Measurements from ENCODE around the gene CDH23.

The CDH23 gene

GRCh38 chr10:71392292-71392691, 4.4 kb upstream of the CDH23 start:
- TF ChIP-seq POLR2A (IDR thresholded peaks at IDR 0.05; ENCODE audit: low read length) (no peak), GATA1 (IDR thresholded peaks at IDR 0.05; ENCODE audit: low read depth, low read length) (no peak)
- no peak for DNase-seq

DNA sequence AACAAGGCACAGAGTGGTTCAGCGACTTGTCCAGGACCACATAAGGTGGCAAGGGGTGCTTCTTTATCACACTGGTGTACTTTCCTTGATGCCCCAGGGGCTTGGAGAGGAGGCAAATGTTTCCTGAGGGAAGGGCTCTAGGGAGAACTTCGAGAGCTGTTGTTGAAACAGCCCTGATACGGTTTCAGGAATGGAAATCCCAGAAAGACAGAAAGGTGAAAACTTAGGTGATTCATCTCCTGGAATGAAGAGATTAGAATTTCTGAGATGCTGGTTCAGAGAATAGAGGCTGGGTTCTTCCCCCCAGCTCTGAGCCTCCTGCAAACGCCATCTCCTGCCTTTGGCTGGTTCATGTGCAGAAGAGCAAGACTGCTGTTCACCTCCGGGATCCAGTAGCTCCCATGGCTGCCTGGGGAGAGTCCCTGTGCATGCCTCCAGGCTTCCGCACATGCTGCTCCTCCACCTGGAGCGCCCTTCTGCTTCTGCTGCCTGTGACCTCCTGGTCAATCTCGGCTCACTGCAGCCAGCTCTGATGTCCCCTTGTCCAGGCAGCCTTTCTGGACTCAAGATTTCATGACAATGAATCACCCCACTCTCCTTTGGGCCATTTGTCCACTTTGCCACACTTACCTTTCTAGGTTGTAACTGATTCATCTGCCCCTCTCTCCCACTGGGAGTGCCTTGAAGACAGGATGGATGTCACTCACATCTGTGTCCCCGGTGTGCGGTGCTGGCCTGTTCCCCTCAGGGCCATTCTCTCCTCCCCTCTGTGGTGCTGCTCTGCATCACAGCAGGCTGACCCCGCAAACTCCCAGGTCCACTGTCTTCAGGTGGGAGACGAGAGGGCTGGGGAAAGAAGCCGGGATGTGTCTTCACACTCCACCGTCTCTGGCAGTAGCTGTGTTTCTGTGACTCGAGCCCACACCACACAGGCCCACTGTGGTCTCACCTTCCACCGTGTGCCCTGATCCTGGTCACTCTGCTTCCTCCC, 3.6 kb upstream of the CDH23 start:
- TF ChIP-seq POLR2A (IDR thresholded peaks at IDR 0.05; ENCODE audit: low read length) (no peak), GATA1 (IDR thresholded peaks at IDR 0.05; ENCODE audit: low read depth, low read length) (no peak)
- DNase-seq, result no peak

DNA sequence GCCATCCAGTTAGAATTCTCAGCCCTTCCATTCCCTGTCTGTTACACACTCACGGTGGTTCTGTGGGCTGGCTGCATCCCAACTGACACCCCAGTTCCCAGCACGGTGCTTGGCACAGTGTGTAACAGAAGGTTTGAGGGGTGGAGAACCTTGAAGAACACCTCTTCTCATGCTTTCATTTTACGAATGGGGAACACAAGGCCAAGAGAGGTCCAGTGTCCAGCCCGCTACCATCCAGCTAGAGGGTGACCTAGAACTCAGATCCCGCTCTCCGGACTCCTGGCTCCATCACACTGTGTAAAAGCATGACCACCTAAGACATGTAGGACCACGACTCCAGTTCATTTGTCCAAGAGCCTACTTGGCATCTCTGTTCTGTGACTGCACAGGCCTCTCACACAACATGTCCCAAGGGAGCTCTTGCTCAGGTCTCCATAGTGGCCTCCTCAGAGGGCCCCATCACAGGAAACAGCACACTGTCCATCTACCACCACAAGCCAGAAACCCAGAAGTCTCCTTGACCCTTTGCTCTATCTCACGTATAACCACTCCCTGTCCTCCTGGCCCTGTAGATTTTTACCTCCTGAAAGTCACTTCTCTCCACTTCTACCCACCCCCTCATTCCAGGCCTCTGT, 2.8 kb upstream of the CDH23 start:
- TF ChIP-seq GATA1 (IDR thresholded peaks at IDR 0.05; ENCODE audit: low read depth, low read length) (no peak), POLR2A (IDR thresholded peaks at IDR 0.05; ENCODE audit: low read length) (no peak)
- DNase-seq, result no peak

DNA sequence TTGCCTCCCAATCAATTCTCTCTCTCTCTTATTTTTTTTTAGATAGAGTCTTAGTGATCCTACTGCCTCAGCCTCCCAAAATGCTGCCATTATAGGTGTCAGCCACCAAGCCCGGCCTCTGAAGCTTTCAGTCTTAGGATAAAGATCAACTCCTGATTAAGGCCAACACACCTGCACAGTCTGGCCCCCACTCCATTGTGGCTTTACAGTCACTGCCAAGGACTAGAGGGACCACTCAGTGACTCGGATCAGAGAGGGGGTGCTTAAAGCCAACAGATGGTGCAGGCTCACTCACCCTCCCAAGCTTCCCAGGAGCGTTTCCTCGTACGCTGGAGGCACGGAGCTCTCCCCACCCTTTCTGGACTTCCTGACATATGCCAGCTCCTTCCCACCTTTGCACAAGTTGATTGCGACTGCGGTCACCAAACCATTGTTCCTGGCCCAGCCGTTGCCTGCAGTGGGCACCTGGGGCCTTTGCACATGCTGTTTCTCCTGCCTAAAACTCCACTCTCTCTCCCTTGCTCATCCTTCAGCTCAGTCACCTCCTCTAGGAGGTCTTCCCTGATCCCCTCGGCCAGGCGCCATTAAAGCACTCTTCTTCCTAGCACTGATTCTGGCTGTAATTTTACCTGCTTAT, 1.7 kb upstream of the CDH23 start:
- no peak for DNase-seq
- no peak for TF ChIP-seq GATA1 (IDR thresholded peaks at IDR 0.05; ENCODE audit: low read depth, low read length)
- TF ChIP-seq POLR2A (IDR thresholded peaks at IDR 0.05; ENCODE audit: low read length), result no peak

DNA sequence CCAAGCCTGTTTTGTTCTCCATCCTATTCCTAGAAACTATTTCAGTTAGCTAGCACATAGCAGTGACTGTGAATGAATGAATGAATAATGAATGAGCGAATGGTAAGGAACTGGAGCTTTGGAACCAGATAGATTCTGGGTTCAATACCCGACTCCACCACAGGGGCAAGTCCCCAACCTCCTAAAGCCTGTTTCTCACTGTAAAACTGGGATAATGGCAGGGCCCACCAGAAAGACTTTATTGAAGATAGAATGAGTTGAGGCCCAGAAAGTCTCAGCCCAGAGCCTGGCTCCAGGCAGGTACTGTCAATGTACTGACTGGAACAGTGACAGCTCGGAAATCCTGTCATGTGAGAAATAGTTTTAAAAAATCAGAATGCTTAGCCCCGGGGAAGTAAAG, 1.1 kb upstream of the CDH23 start:
- DNase-seq, result no peak
- TF ChIP-seq POLR2A (IDR thresholded peaks at IDR 0.05; ENCODE audit: low read length) (no peak), GATA1 (IDR thresholded peaks at IDR 0.05; ENCODE audit: low read depth, low read length) (no peak)

GRCh38 chr10:71396084-71396710, 523 bp upstream of the CDH23 start:
- peak; percentile 17 to 34 for DNase-seq
- no peak for TF ChIP-seq GATA1 (IDR thresholded peaks at IDR 0.05; ENCODE audit: low read depth, low read length)
- no peak for TF ChIP-seq POLR2A (IDR thresholded peaks at IDR 0.05; ENCODE audit: low read length)

DNA sequence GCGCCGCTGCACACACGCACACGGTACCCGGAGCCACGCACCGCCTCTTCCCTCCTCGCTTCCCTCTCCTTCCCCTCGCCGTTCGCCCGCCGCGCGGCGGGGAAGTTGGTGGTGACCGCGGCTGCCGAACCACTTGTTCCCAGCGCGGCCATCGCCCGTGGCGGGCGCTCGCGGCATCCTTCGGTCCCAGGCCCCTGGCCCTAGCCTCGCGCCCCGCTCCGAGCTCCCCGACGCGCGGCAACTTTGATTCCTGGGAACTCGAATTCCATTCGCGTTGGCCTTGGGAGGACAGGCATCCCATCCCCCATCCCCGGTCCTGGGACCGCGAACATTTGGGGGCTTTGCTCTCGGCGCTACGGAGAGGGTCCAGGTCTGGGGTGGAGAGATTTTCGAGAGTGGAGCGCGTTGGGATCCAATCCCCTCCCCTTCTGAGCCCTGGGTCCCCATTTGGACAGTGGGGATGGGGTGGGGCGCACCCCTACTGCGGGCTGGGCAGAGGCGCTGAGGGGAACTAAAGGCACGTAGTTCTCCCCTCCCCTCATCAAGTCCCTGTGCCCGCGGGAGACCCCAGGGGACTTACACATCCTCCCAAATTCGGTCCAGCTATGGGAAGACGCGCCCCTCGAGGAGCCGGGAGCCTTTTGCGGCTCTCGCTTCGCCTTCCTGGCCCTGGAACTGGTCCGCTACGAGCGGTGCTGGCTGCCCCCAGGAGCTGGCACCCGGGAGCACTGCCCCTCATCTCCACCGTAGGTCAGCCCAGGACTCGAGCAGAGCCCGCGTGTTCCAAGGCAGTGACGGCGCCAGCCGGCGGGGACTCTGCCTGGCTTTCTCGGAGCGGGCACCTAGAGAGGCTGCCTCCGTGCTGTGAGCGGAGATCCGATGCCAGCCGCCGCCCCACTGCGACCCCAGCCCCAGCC, 834 bp downstream of the CDH23 start:
- TF ChIP-seq GATA1 (IDR thresholded peaks at IDR 0.05; ENCODE audit: low read depth, low read length) (no peak), POLR2A (IDR thresholded peaks at IDR 0.05; ENCODE audit: low read length) (no peak)
- no peak for DNase-seq

GRCh38 chr10:71398976-71399375, 2.3 kb downstream of the CDH23 start:
- DNase-seq, result no peak
- TF ChIP-seq GATA1 (IDR thresholded peaks at IDR 0.05; ENCODE audit: low read depth, low read length), result no peak
- no peak for TF ChIP-seq POLR2A (IDR thresholded peaks at IDR 0.05; ENCODE audit: low read length)

DNA sequence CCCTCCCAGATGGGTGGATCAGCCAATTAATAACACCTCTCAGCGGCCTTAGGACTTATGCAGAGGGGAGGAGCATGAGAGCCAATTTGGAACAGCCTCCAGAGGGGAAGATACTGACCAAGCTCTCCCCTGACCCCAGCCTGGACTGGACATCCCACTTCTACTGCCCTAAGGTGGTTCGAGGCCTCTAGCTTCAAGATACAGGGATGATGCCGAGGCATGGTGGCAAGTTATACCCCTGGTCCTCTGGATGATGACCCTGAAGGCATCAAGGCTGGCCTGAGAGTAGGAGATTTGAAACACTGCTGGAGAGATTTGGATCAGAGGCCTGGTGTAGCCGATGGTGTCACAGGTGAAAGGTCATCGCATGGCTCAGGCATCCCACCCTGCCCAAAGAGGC, 3.2 kb downstream of the CDH23 start:
- TF ChIP-seq POLR2A (IDR thresholded peaks at IDR 0.05; ENCODE audit: low read length) (no peak), GATA1 (IDR thresholded peaks at IDR 0.05; ENCODE audit: low read depth, low read length) (no peak)
- DNase-seq, result no peak

- DNase-seq, result no peak
- TF ChIP-seq GATA1 (IDR thresholded peaks at IDR 0.05; ENCODE audit: low read depth, low read length) (no peak), POLR2A (IDR thresholded peaks at IDR 0.05; ENCODE audit: low read length) (no peak)
Measured at GRCh38 chr10:71401056-71401455, 4.3 kb downstream of the CDH23 start.

- no peak for DNase-seq
- TF ChIP-seq POLR2A (IDR thresholded peaks at IDR 0.05; ENCODE audit: low read length), result no peak
- no peak for TF ChIP-seq GATA1 (IDR thresholded peaks at IDR 0.05; ENCODE audit: low read depth, low read length)
Measured at GRCh38 chr10:71402005-71402404, 5.3 kb downstream of the CDH23 start.

DNA sequence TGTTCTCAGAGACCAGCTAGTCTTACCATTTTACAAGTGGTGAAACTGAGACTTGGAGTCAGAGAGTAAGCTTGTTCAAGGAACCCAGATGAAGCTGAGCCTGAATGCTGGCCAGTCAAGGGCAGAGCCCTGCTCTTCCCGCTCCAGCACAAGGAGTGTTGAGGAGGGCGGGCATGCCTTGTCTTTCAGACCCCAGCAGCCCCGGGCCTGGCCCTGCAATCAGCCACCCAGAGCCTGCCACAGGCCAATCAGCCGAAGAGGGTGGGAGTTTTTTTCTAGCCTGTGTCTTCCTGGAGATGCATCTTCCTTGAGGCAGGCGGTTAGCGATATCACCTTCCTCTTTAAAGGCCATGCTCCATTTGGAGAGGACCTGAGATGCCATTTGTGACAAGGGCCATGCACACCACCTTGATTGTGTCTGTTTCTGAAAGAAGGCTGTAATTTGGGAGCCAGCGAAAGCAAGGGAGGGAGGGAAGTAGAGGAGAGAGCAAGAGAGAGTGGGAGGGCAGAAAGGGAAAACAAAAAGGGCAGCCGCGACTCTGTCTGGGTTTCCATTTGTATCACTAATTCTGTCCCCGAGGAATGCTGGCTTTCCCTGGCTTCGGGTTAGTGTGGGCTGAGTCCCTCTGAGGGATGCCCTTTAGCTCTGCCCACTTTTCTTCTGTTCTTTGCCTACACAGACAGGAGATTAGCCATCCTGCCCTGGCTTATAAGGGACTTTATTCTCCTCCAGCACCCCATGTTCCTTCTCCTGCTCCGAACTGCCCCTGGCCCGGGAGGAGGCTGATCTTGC, 8.0 kb downstream of the CDH23 start:
- TF ChIP-seq POLR2A (IDR thresholded peaks at IDR 0.05; ENCODE audit: low read length), result no peak
- no peak for TF ChIP-seq GATA1 (IDR thresholded peaks at IDR 0.05; ENCODE audit: low read depth, low read length)
- no peak for DNase-seq

All from erythroblast (primary cell).